ENCODE results near the gene FIZ1.
"Not testable (repeated sequence)": the region's sequence is repeated elsewhere in the genome, so short reads cannot be mapped to it uniquely, and the experiment has no call there.

Gene FIZ1

DNA sequence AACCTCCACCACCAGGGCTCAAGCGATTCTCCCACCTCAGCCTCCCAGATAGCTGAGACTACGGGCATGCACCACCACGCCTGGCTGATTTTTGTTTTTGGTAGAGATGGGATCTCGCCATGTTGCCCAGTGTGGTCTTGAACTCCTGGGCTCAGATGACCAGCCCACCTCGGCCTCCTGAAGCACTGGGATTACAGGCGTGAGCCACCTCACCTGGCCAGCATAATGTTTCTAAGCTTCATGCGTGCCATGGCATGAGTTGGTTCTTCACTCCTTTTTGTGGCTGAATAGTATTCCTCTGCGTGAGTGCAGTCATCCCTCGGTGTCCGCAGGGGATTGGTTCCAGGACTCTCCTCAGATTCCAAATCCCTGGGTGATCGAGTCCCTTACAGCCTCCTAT is 14.4 kb downstream of the FIZ1 start:
- no peak overlapping the region for H3K4me3 ChIP-seq (ENCODE audit: low read depth, low read length)
- no peak for TF ChIP-seq CTCF (IDR thresholded peaks at IDR 0.05; ENCODE audit: low read depth, low read length)
- no peak for DNase-seq (ENCODE audit: low read depth, low spot score)
- in situ Hi-C loops (cut with HindIII; ENCODE audit: low sequenced_read_pairs) = no loop called here

DNA sequence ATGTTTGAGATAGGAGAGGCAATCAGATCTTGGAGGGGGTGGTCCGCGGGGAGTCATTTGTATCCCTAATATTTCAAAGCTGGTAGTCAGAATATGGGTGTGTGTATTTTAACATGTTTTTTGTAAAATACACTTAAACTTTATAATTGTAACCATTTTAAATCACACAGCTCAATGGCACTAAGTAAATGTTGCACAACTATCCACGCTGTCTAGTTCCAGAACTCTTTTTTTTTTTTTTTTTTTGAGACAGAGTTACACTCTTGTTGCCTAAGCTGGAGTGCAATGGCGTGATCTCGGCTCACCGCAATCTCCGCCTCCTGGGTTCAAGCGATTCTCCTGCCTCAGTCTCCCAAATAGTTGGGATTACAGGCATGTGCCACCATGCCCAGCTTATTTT is 15.4 kb downstream of the FIZ1 start:
- H3K4me3 ChIP-seq (ENCODE audit: low read depth, low read length); DNase-seq (ENCODE audit: low read depth, low spot score); in situ Hi-C loops (cut with HindIII; ENCODE audit: low sequenced_read_pairs): not testable (repeated sequence)

DNA sequence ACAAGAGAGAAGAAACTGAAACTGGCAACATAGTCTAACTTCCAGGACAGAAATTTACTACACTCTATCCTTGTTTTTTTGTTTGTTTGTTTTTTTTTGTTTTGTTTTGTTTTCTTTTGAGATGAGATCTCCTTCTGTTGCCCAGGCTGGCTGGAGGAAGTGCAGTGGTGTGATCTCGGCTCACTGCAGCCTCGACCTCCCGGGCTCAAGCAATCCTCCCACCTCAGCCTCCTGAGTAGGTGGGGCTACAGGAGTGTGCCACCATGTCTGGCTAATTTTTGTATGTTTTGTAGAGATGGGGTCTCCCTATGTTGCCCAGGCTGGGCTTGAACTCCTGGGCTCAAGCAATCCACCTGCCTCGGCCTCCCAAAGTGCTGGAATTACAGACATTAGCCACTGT is 17.0 kb downstream of the FIZ1 start:
- in situ Hi-C loops (cut with HindIII; ENCODE audit: low sequenced_read_pairs); DNase-seq (ENCODE audit: low read depth, low spot score); H3K4me3 ChIP-seq (ENCODE audit: low read depth, low read length): not testable (repeated sequence)

GRCh38 chr19:55581823-55582223 is 17.5 kb downstream of the FIZ1 start:
- in situ Hi-C loops (cut with HindIII; ENCODE audit: low sequenced_read_pairs) = no loop called here
- H3K4me3 ChIP-seq (ENCODE audit: low read depth, low read length) = no peak overlapping the region
- no peak for DNase-seq (ENCODE audit: low read depth, low spot score)
- no peak for TF ChIP-seq CTCF (IDR thresholded peaks at IDR 0.05; ENCODE audit: low read depth, low read length)

- no peak for DNase-seq (ENCODE audit: low read depth, low spot score)
- in situ Hi-C loops (cut with HindIII; ENCODE audit: low sequenced_read_pairs) = no loop called here
- TF ChIP-seq CTCF (IDR thresholded peaks at IDR 0.05; ENCODE audit: low read depth, low read length) = no peak
- H3K4me3 ChIP-seq (ENCODE audit: low read depth, low read length) = peak overlapping the region; percentile 96
Measured at GRCh38 chr19:55581145-55581822, 18.0 kb downstream of the FIZ1 start.

- in situ Hi-C loops (cut with HindIII; ENCODE audit: low sequenced_read_pairs) = no loop called here
- TF ChIP-seq CTCF (IDR thresholded peaks at IDR 0.05; ENCODE audit: low read depth, low read length) = no peak
- peak within 1 kb of the TSS; percentile 96 for H3K4me3 ChIP-seq (ENCODE audit: low read depth, low read length)
- peak; percentile 90 for DNase-seq (ENCODE audit: low read depth, low spot score)
Measured at GRCh38 chr19:55580628-55581144, 18.6 kb downstream of the FIZ1 start, which contains the start of gene ZNF579. Gene ZNF579 (minus strand): TSS chr19:55580848. CDS start chr19:55579639, 1,209 bp downstream.

GRCh38 chr19:55579766-55580621 is 19.3 kb downstream of the FIZ1 start:
- in situ Hi-C loops (cut with HindIII; ENCODE audit: low sequenced_read_pairs) = no loop called here
- TF ChIP-seq CTCF (IDR thresholded peaks at IDR 0.05; ENCODE audit: low read depth, low read length) = no peak
- H3K4me3 ChIP-seq (ENCODE audit: low read depth, low read length) = peak overlapping the region; percentile 96
- peak; percentile 47 for DNase-seq (ENCODE audit: low read depth, low spot score)
